ENCODE measurements around the gene MMP12. TPM values are rescaled to one million over a fixed set of nuclear protein-coding genes. Genes with fewer than 3 reads are reported as not detected.

Gene MMP12
- total and polyA plus RNA-seq, 2 donors (not counting 3 experiments of a cell fraction or from before 2014, with no cell fraction given), result not detected

DNA sequence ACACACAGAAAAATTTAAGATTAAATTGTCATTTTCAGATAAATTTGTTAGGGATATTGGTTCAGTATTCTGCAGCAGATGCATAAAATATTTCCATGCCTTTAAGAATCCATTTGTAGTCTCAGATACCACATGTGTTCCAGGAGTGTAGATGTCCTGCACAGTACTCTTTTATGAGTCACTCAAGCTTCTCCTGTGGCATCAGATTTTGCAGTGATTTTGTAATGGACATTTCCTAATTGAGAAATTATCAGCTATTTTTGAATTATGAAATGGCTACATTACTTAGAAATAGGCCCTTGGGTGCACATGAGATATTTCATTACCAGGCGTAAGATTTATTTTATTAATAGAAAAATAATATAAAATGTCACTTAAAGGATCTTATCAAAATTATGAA, 50.2 kb downstream of the MMP12 start:
- H3K27me3 ChIP-seq (ENCODE audit: control insufficient read depth in 2 of 2, insufficient read depth in 2 of 2, low read length in 2 of 2), result peaks cover 7 to 11% of the 10 kb centered on the region in 2 experiments
- CTCF ChIA-PET, result interaction anchor here (1.8 kb wide), 1 partner anchor 9 kb away, joined by 5 read pairs; no protein-coding TSS in a partner anchor
- H3K9me3 ChIP-seq (replicated peaks; ENCODE audit: control insufficient read depth, insufficient read depth, low read length), result no peaks in the 10 kb centered on the region
- no peaks in the 10 kb centered on the region for H4K20me1 ChIP-seq (replicated peaks; ENCODE audit: control insufficient read depth, extremely low read depth, insufficient read depth, low read length)
- H3K4me1 ChIP-seq (ENCODE audit: control insufficient read depth, extremely low read depth, insufficient read depth, low read length), result no peaks in the 10 kb centered on the region
- BruUV-seq (replicated peaks), result no TSS peak
- no peak overlapping the region for H3K4me2 ChIP-seq (ENCODE audit: insufficient read depth, low read length)
- H3K36me3 ChIP-seq (ENCODE audit: control insufficient read depth in 2 of 2, extremely low read depth in 1 of 2, insufficient read depth in 2 of 2, low read length in 2 of 2), result no peaks in the 10 kb centered on the region
- no peak overlapping the region for H3K27ac ChIP-seq (ENCODE audit: insufficient read depth, low read depth, low read length)
- H3K79me2 ChIP-seq (ENCODE audit: control insufficient read depth, insufficient read depth, low read length), result no peaks in the 10 kb centered on the region
- H3K9me1 ChIP-seq (replicated peaks; ENCODE audit: control insufficient read depth, extremely low read depth, insufficient read depth, low read length), result no peaks in the 10 kb centered on the region
- no peak overlapping the region for H3K9ac ChIP-seq (replicated peaks; ENCODE audit: extremely low read depth, insufficient read depth, low read length)
- POLR2A ChIA-PET, result no interaction called here
- no peak overlapping the region for H3K4me3 ChIP-seq (replicated peaks in 1 of 3; ENCODE audit: insufficient read depth in 1 of 3, low read depth in 1 of 3, low read length in 3 of 3)
- no peak for FAIRE-seq
- H2AFZ ChIP-seq (ENCODE audit: low read depth, low read length), result no peak overlapping the region
- dilution Hi-C loops (cut with MboI; ENCODE audit: extremely low pct_ligation_motif_present, low sequenced_read_pairs), result no loop called here
- TF ChIP-seq, protein P1, sequence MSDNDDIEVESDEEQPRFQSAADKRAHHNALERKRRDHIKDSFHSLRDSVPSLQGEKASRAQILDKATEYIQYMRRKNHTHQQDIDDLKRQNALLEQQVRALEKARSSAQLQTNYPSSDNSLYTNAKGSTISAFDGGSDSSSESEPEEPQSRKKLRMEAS (IDR thresholded peaks at IDR 0.05; ENCODE audit: insufficient read depth, insufficient read length), result no peak
- no peak for TF ChIP-seq MYC (IDR thresholded peaks at IDR 0.05; ENCODE audit: low read depth, low read length)
- TF ChIP-seq JUN (IDR thresholded peaks at IDR 0.05; ENCODE audit: borderline replicate concordance, insufficient read depth, insufficient read length, low read depth), result no peak
- no peak for TF ChIP-seq POLR2AphosphoS5 (IDR thresholded peaks at IDR 0.05; ENCODE audit: insufficient read depth, low read depth, low read length)
- no peak for TF ChIP-seq POLR2A (IDR thresholded peaks at IDR 0.05; ENCODE audit: low read depth, low read length)
- TF ChIP-seq, protein P2, sequence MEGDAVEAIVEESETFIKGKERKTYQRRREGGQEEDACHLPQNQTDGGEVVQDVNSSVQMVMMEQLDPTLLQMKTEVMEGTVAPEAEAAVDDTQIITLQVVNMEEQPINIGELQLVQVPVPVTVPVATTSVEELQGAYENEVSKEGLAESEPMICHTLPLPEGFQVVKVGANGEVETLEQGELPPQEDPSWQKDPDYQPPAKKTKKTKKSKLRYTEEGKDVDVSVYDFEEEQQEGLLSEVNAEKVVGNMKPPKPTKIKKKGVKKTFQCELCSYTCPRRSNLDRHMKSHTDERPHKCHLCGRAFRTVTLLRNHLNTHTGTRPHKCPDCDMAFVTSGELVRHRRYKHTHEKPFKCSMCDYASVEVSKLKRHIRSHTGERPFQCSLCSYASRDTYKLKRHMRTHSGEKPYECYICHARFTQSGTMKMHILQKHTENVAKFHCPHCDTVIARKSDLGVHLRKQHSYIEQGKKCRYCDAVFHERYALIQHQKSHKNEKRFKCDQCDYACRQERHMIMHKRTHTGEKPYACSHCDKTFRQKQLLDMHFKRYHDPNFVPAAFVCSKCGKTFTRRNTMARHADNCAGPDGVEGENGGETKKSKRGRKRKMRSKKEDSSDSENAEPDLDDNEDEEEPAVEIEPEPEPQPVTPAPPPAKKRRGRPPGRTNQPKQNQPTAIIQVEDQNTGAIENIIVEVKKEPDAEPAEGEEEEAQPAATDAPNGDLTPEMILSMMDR (IDR thresholded peaks at IDR 0.05; ENCODE audit: extremely low read depth in 1 of 2, insufficient read depth in 1 of 2, low read depth in 1 of 2, low read length in 2 of 2), result no peak
- TF ChIP-seq FOS (IDR thresholded peaks at IDR 0.05; ENCODE audit: borderline replicate concordance, insufficient read depth, low read length), result no peak
- no peak for TF ChIP-seq GATA2 (IDR thresholded peaks at IDR 0.05; ENCODE audit: insufficient read depth, insufficient read length, low read depth, low read length)
- TF ChIP-seq EZH2 (IDR thresholded peaks at IDR 0.05; ENCODE audit: borderline replicate concordance, low read depth, low read length, severe bottlenecking), result no peak
- intact Hi-C loops (cut with micrococcal nuclease), result no loop called here
- DNase-seq (ENCODE audit: low read depth, low spot score), result no peak
